Kidney (tissue), 14 donors: ENCODE data around the gene AK9. TPM values are rescaled to one million over a fixed set of nuclear protein-coding genes. Genes with fewer than 3 reads are reported as not detected.
A peak's percentile ranks its signal among the peaks of the same experiment; 100 is the strongest.

Experiments used
- DNase-seq, 5 donors: peaks; one replicate each; pipeline ENCODE4 v3.0.0-alpha.2; 2013 to 2020
- FAIRE-seq: peaks from 2 replicates; lab custom pipeline; 2012; peaks lifted over from hg19 to GRCh38; lab: Jason Lieb, UNC
- H3K27ac ChIP-seq, 2 donors: one replicate each; pipeline ENCODE4 v1.7.0; 2013; ENCODE audit warnings: low read depth in 2 of 2, low read length in 2 of 2, inconsistent platforms in 1 of 2
- H3K27me3 ChIP-seq: one replicate; pipeline ENCODE4 v1.7.1; 2013; ENCODE audit warnings: low read length, inconsistent platforms; ENCODE audit not compliant: control insufficient read depth, insufficient read depth
- H3K36me3 ChIP-seq, 3 donors: one replicate each; pipeline versions ENCODE4 v1.7.0 to v1.7.1; 2013; ENCODE audit warnings: low read length in 3 of 3, control low read depth in 1 of 3, inconsistent platforms in 1 of 3; ENCODE audit not compliant: insufficient read depth in 3 of 3, control insufficient read depth in 2 of 3
- H3K4me1 ChIP-seq, 3 donors: one replicate each; pipeline versions ENCODE4 v1.7.0 to v1.7.1; 2013; ENCODE audit warnings: low read length in 3 of 3, inconsistent platforms in 1 of 3, low read depth in 1 of 3; ENCODE audit not compliant: control insufficient read depth in 2 of 3, insufficient read depth in 2 of 3
- H3K4me3 ChIP-seq, 3 donors: one replicate each; pipeline versions ENCODE4 v1.7.0 to v1.8.1; 2013; ENCODE audit warnings: low read length in 3 of 3, control low read depth in 1 of 3, inconsistent platforms in 1 of 3
- H3K9ac ChIP-seq, 3 donors: one replicate each; pipeline versions ENCODE4 v1.7.0 to v1.7.1; 2013; ENCODE audit warnings: low read length in 3 of 3, control low read depth in 1 of 3, inconsistent platforms in 1 of 3
- H3K9me3 ChIP-seq, 3 donors: one replicate each; pipeline versions ENCODE4 v1.7.0 to v1.7.1; 2013; ENCODE audit warnings: low read length in 3 of 3, control low read depth in 1 of 3, inconsistent platforms in 1 of 3; ENCODE audit not compliant: control insufficient read depth in 2 of 3, insufficient read depth in 1 of 3
- intact Hi-C: fragments of 100-400 bp; cut with DNase I; formaldehyde crosslinking; loops from one replicate; pipeline ENCODE4 v1.11.1; 2022
- polyA plus RNA-seq: library from polyadenylated mRNA; stranded (reverse); fragments of 350-450 nt; fragmentation: Illumina TruSeq; extraction: RNeasy Lipid Tissue Mini Kit (QIAGEN cat#74804); gene quantifications from one replicate; pipeline ENCODE4 v1.2.3, GENCODE V29; 2014; ENCODE audit warnings: low read depth, low replicate concordance; ENCODE audit not compliant: insufficient read depth
- total RNA-seq: library from RNA; stranded (reverse); fragmentation: NEBNext Ultra II Directional; extraction: Animal tissue kit (Norgen Biotek cat#: 25700); gene quantifications from one replicate; pipeline ENCODE4 v1.2.1, GENCODE V29; 2021
- TF ChIP-seq, protein P1 (sequence below): IDR thresholded peaks from 3 replicates; pipeline ENCODE4 v1.5.1; 2012; ENCODE audit warnings: mild to moderate bottlenecking, moderate library complexity, borderline replicate concordance; ENCODE audit not compliant: insufficient read depth; ENCODE audit errors: extremely low read depth
- donor health status: control.
- donor health status: control.
- donor health status: control.
- donor health status: control.
- donor health status: control.
- donor health status: DM: yes; HTN: yes; CAD: no.
- donor health status: Normal renal cell carcinoma (clear cell type).

Gene AK9
- total and polyA plus RNA-seq, 2 donors from 2014 or later, result 4.6 to 10.9 TPM

DNA sequence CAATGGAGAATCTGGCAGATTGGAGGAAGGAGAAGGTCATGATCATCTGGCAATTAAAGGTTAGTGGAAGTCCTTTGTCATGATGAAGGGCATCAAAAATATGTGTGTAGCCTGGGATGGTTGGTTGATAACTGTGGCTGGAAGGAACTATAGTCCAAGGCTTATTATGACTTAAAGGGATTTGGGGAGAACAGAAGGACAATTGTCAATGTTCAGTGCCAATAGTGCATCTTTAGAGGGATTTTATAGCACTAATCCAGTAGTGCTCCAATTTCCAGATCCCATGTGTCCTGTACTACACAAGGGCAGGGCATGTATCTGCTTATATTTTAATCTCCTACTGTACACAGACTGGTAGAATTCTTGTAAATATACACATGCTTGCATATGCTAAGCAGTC lies 203.0 kb downstream of the AK9 start:
- intact Hi-C loops, result no loop called here
- TF ChIP-seq, protein P1, sequence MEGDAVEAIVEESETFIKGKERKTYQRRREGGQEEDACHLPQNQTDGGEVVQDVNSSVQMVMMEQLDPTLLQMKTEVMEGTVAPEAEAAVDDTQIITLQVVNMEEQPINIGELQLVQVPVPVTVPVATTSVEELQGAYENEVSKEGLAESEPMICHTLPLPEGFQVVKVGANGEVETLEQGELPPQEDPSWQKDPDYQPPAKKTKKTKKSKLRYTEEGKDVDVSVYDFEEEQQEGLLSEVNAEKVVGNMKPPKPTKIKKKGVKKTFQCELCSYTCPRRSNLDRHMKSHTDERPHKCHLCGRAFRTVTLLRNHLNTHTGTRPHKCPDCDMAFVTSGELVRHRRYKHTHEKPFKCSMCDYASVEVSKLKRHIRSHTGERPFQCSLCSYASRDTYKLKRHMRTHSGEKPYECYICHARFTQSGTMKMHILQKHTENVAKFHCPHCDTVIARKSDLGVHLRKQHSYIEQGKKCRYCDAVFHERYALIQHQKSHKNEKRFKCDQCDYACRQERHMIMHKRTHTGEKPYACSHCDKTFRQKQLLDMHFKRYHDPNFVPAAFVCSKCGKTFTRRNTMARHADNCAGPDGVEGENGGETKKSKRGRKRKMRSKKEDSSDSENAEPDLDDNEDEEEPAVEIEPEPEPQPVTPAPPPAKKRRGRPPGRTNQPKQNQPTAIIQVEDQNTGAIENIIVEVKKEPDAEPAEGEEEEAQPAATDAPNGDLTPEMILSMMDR, result no peak

GRCh38 chr6:109486068-109486467 lies 204.9 kb downstream of the AK9 start:
- H3K27me3 ChIP-seq, result no peaks in the 10 kb centered on the region
- intact Hi-C loops, result no loop called here
- no peak for FAIRE-seq

More for the DNA sequence above, 203.0 kb downstream of the AK9 start:
- no peak for FAIRE-seq
- H3K9me3 ChIP-seq, result no peaks in the 10 kb centered on the region
- H3K36me3 ChIP-seq, result no peaks in the 10 kb centered on the region
- no peak for DNase-seq
- H3K27ac ChIP-seq, result no peak overlapping the region
- H3K27me3 ChIP-seq, result no peaks in the 10 kb centered on the region
- H3K9ac ChIP-seq, result no peak overlapping the region
- peaks cover 0 to 4% (median 0%) of the 10 kb centered on the region in 3 donors for H3K4me1 ChIP-seq
- H3K4me3 ChIP-seq, result no peak overlapping the region

GRCh38 chr6:109485266-109485935 lies 205.6 kb downstream of the AK9 start:
- H3K27ac ChIP-seq, result no peak overlapping the region
- peaks cover 0 to 17% (median 6%) of the 10 kb centered on the region in 3 donors for H3K4me1 ChIP-seq
- no peak overlapping the region for H3K9ac ChIP-seq
- H3K27me3 ChIP-seq, result no peaks in the 10 kb centered on the region
- no peaks in the 10 kb centered on the region for H3K36me3 ChIP-seq
- no peak for FAIRE-seq
- TF ChIP-seq, protein P1, result no peak
- no peak overlapping the region for H3K4me3 ChIP-seq
- DNase-seq, result no peak
- intact Hi-C loops, result no loop called here
- H3K9me3 ChIP-seq, result no peaks in the 10 kb centered on the region

More at GRCh38 chr6:109486068-109486467, 204.9 kb downstream of the AK9 start:
- TF ChIP-seq, protein P1, result no peak
- H3K4me1 ChIP-seq, result peaks cover 1 to 10% (median 4%) of the 10 kb centered on the region in 3 donors
- no peak overlapping the region for H3K27ac ChIP-seq
- no peaks in the 10 kb centered on the region for H3K36me3 ChIP-seq
- H3K9me3 ChIP-seq, result no peaks in the 10 kb centered on the region
- no peak overlapping the region for H3K4me3 ChIP-seq
- H3K9ac ChIP-seq, result no peak overlapping the region
- no peak for DNase-seq

DNA sequence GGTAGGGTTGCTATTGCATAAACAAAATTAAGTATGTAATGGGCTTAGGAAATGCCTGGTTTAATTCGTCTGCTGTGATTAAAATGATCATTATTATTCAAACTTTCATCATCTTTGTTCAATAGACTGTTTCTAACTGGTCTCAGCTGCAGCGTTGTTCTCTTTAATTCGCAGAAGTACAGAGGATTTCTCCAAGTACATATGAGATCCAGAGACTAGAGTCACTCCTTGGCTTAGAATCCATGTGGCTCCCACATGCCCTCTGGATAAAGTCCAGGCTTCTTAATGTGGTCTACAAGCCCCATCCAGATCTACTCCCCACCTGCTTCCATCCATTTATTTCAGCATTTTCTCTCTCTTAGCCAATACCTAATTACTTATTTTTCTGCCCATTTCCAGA lies 206.9 kb downstream of the AK9 start:
- Histone ChIP-seq H3K4me1 (peaks cover 0 to 20% (median 8%) of the 10 kb centered on the region in 3 donors), H3K27me3 (no peaks in the 10 kb centered on the region), H3K9me3 (no peaks in the 10 kb centered on the region), H3K4me3 (peak overlapping the region in 1 of 3 donors; percentile 73), H3K36me3 (no peaks in the 10 kb centered on the region), H3K27ac (no peak overlapping the region), H3K9ac (no peak overlapping the region)
- no peak for FAIRE-seq
- TF ChIP-seq, protein P1, result no peak
- no peak for DNase-seq
- intact Hi-C loops, result no loop called here
